ENCODE measurements around the gene ARNT2.

DNA sequence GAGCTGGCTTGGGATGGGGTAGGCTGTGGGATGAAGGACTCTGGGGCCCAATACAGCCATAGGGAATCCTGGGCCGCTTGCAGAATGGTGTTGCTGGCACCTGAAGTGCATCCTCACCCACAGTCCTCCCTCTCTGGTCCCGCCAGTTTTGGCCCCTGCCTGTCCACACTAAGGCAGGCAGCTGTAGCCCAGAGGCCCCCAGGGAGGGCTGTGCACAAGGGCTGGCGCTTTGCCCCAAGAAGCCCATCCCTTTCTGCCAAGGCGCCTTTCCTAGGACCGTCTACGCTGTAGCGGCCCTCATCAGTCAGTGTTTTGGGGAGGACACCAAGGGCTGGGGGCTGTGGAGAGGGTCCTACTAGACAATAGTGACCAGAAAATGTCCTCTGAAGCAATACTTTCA lies 174.7 kb downstream of the ARNT2 start:
- TF ChIP-seq MAFK (conservative IDR thresholded peaks at IDR 0.05 in 1 of 2, IDR thresholded peaks at IDR 0.05 in 1 of 2; ENCODE audit: low read length in 2 of 2) (no peak), JUN (CRISPR knock-in tag; IDR thresholded peaks at IDR 0.05) (no peak), ZNF619 (CRISPR knock-in tag; IDR thresholded peaks at IDR 0.05) (no peak), POLR2A (IDR thresholded peaks at IDR 0.05; ENCODE audit: insufficient read depth in 1 of 2, low read depth in 2 of 2, low read length in 2 of 2) (no peak), RNF2 (conservative IDR thresholded peaks at IDR 0.05; ENCODE audit: low read depth) (no peak), HCFC1 (IDR thresholded peaks at IDR 0.05; ENCODE audit: low read depth, low read length) (no peak), MED13 (CRISPR knock-in tag; IDR thresholded peaks at IDR 0.05) (no peak), AGO2 (optimal IDR thresholded peaks at IDR 0.05; ENCODE audit: low read depth, low read length) (no peak), PHB2 (IDR thresholded peaks at IDR 0.05; ENCODE audit: partially characterized antibody) (no peak), ZNF670 (CRISPR knock-in tag; IDR thresholded peaks at IDR 0.05; ENCODE audit: borderline replicate concordance) (no peak)
- TF ChIP-seq, protein P1, sequence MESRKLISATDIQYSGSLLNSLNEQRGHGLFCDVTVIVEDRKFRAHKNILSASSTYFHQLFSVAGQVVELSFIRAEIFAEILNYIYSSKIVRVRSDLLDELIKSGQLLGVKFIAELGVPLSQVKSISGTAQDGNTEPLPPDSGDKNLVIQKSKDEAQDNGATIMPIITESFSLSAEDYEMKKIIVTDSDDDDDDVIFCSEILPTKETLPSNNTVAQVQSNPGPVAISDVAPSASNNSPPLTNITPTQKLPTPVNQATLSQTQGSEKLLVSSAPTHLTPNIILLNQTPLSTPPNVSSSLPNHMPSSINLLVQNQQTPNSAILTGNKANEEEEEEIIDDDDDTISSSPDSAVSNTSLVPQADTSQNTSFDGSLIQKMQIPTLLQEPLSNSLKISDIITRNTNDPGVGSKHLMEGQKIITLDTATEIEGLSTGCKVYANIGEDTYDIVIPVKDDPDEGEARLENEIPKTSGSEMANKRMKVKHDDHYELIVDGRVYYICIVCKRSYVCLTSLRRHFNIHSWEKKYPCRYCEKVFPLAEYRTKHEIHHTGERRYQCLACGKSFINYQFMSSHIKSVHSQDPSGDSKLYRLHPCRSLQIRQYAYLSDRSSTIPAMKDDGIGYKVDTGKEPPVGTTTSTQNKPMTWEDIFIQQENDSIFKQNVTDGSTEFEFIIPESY (CRISPR knock-in tag; IDR thresholded peaks at IDR 0.05): no peak
- TF ChIP-seq, protein P2, sequence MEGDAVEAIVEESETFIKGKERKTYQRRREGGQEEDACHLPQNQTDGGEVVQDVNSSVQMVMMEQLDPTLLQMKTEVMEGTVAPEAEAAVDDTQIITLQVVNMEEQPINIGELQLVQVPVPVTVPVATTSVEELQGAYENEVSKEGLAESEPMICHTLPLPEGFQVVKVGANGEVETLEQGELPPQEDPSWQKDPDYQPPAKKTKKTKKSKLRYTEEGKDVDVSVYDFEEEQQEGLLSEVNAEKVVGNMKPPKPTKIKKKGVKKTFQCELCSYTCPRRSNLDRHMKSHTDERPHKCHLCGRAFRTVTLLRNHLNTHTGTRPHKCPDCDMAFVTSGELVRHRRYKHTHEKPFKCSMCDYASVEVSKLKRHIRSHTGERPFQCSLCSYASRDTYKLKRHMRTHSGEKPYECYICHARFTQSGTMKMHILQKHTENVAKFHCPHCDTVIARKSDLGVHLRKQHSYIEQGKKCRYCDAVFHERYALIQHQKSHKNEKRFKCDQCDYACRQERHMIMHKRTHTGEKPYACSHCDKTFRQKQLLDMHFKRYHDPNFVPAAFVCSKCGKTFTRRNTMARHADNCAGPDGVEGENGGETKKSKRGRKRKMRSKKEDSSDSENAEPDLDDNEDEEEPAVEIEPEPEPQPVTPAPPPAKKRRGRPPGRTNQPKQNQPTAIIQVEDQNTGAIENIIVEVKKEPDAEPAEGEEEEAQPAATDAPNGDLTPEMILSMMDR (CRISPR knock-in tag; IDR thresholded peaks at IDR 0.05): no peak
- TF ChIP-seq, protein P3, sequence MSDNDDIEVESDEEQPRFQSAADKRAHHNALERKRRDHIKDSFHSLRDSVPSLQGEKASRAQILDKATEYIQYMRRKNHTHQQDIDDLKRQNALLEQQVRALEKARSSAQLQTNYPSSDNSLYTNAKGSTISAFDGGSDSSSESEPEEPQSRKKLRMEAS (IDR thresholded peaks at IDR 0.05): no peak

Data from HepG2 (cell line).